Stimulated activated CD8-positive, alpha-beta memory T cell treated with anti-CD3 and anti-CD28 coated beads, Interleukin-15, amount 100 ng/mL, for 1 hour (primary cell): Measurements from ENCODE around the gene HS3ST1.

Source experiments
- DNase-seq: peaks from one replicate; pipeline ENCODE4 v3.0.0-alpha.2; 2020; ENCODE audit warnings: low read depth

Gene HS3ST1

DNA sequence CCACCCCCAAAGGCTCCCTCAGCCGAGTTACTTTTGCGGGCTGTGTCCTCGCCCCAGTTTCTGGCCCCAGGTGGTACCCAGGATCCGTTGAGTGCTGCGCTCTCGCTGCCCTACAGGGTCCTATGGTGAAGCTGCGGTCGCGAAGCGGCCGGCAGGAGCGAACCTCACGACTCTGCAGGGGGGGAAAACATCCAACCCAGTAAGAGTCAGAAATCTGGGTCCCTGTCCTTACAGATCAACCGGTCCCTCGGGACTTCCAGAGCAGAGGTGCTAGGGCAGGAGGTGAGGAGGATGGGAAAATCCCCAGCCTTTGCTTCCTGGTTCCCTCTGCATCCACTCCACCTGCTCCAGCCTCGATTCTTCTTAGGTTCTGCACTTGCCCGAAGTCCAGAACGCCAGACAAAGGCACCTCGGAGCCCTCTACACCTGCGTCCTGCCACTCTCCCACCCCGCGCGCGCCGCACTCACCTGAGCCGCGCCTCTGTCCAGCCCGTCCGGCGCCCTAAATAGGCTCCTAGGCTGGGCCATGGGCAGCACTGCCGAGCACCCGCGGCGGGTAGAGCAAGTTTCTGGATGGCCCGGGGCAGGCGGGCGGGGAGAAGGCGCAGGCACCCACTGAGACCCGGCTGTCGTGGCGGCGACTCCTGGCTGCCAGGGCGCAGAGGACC lies at the start of gene HS3ST1:
TSS of gene HS3ST1 (minus strand) at position 664 of the 668 bp plus-strand sequence. CDS start 28,889 bp downstream, outside the sequence.
- DNase-seq: no peak

DNA sequence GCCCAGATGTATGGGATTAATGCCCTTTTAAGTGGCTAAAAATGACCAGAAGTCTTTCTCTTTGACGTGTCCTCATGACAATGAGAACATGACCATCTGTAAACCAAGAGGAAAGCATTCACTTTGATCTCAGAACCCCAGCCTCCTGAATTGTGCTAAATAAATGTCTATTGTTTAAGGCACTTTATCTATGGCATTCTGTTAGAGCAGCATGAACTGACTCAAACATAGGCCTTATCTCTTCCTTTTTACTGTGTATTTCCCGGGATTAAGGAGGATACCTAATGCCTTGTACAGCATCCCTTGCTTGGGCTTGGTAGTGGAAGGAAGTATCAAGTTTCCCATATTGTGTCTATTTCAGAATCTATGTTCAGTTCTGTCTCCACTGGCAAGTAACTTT lies 47.2 kb upstream of the HS3ST1 start:
- no peak for DNase-seq

DNA sequence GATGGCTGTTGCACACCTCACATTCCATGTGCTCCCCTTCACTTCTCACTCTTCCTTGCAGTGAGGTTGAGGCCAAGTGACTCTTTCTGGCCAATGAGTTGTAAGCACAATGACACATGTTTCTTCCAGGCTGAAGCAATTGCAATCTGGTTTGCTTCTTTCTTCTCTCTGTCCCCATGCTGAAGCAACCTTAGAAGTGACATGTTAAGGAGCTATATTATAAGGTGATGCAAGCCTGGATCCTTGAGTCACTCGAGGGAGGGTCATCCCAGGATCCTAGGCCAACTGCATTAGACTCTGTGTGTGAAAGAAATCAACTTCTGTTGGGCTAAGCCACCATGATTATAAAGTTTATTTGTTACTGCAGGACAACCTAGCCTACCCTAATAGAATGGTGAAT lies 45.5 kb upstream of the HS3ST1 start:
- no peak for DNase-seq

DNA sequence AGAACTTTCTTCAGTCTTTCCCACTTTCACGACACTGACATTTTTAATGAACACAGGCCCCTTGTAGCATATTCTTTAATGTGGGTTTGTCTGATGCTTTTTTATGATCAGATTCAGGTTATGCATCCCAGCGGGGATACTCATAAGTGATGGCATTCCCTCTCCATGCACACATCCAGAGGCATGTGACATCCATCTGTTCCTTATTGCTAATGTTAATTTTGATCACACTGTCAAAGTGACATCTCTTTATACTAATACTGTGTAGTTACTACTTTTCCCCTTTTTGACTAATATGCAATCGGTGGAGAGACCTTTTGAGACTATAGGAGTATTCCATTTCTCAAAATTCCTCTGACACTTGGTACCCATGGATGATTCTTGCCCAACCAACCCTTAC lies 43.8 kb upstream of the HS3ST1 start:
- no peak for DNase-seq

DNA sequence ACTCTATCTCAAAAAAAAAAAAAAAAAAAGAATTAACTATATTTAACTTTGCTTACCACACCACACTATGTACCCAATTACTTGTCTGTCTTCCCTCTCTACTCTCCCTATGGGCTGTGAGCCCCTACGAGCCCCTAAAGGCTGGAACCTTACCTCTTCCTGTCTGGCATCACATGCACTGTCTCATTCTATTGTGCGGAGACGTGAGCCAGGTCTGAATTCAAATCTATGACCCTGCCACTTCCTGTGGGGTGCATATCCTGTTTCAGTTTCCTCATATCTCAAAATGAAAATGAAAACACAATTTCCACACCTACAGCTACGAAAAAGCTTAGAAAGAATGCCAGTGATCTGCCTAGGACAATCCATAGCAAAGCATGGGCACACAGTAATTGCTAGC lies 42.9 kb upstream of the HS3ST1 start:
- peak; percentile 11 for DNase-seq

DNA sequence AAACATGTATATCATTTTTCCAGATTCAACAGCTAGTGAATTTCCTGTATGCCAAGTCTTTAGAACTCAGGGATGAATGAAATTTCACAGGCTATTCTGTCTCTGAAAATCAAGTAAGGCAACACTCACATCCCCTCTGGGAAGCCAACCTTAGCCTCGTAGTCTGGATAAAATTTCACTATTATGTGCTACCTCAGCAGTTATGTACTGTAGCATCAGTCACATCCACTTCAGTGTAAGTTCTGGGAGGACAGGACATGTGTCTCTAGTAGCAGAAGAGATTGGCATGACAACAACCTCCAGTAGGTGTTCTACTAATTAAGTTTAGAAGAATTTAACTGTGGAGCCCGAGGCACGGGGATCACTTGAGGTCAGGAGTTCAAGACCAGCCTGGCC lies 42.4 kb upstream of the HS3ST1 start:
- no peak for DNase-seq

DNA sequence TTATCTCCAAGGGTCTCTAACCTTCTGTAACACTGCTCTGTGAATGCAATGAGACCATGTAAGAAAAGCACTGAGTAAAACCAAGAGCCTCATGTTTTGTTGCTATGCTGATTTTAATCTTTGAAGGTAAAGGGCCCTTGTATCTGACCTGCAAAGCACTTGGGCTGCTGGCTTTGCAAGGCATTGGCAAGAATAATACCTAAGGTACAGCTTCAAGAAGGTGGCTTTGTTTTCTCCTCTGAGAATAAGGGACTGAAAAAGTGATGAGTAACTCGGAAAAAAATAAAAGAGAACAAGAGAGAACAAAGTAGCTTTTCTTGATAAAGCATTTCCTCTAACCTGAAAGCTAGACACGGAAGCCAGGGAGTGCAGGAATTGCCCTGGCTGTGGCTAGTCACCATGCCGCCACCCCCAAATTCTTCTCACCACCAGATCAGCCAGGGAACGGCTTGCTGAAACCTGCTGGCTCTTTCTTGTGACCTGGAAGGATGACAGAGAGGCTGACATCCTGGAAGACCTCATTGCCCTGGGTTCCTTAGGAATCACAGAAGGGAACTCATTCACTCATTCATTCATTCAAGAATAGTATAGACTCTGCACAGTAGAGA lies 41.8 kb upstream of the HS3ST1 start:
- DNase-seq: no peak

DNA sequence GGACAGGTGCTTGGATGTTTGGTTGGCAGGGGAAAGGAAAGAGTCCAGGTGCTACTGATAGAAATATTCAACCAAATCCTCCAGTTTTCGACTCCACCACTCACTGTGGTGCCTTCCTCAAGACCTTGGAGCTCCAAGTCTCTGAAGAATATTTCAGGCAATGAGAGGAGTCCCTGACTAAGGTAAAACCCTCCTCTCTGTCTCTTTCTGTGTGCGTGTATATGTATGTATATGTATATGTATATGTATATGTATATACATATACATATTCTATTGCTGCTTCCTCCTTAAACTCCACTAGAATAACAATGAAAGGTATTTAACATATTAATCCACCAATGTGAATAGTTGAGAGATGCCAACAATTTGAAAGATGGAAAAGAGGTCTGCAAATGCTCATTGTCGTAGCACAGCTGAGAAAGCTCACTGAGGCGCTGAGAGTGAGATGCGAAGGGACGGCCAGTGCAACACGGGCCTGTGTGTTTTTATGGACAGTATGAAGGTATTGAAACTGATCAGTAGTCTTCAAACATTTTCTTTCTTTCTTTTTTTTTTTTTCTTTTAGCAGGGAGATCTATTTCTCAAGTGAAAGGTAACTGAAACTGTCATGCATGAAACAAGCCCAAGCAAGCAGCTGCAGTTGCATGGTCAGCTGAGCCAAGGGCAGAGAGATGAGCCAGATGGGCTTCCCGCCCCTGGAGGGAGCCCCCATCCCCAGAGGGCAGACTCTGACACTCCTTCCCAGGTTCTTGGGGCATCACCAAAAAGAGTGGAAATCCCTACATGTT lies 41.1 kb upstream of the HS3ST1 start:
- DNase-seq: no peak

DNA sequence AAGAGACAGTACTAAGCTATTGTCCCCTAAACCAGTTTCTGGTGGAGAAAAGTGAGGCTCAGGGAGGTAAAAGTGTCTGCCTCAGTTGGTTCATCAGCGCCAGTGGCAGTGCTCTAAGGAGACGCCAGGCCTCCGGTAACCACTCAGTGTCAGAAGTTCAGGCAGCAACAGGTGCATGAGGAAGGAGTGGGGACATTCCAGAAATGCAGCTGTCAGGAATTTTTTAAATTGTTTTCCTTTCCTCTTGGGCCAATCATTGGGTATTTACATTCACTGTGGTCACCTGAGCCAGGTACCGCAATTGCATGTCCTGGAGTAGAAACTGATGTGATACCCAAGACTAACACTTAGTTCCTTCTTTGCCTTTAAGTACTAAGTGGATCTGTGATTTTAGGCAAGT lies 40.2 kb upstream of the HS3ST1 start:
- no peak for DNase-seq

DNA sequence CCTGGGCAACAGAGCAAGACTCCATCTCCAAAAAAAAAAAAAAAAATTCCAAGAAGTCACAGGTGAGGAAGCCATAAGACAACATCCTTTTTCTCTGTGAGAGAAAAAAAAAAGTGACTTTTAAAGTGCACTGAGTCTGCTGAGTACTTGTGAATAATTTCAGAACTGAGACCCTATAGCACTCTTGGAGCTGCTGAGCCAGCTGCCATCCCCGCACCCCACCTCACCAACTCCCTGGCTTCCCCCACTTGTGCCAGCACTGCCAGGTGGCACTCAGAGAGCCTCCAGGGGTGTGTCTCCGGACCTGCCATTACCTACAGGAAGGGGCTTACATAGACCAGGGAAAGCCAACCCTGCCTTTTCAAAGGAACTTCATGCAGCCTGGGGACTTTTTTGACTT lies 39.2 kb upstream of the HS3ST1 start:
- no peak for DNase-seq

DNA sequence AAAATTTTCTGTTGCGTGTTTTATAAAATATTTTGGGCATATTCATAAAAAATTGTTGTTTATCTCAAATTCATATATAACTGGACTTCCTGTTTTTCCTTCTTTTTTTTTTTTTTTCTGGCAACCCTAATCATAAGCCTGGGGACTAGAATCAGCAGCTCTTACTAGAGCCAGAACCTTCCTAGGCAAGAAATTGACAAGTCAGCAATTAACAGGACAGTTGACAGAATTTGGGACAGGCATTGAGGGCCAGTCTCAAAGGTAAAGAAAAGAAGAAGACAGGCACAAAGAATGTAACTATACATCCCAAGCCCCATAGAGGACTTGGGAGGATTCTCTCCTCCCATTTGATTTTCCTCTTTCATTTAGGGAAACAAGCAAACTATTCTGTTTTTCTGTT lies 35.0 kb upstream of the HS3ST1 start:
- no peak for DNase-seq

DNA sequence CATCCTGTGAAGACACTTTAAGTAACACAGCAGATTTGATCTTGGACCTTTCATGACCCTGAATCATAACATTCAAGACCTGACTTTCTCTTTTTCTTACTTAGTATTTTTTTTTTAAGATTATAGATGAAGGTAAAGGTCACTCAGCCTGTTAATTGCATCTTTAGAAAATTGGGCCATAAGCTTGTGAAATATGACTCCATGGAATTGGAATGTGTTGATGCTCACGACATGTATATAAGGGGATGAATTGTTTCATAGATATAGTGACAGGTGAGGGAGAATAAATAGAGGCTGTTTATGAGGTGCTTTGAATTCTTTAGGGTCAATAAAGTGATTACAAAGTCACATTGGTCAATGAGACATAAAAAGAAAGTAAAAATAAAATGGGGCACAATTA lies 27.7 kb upstream of the HS3ST1 start:
- DNase-seq: no peak

DNA sequence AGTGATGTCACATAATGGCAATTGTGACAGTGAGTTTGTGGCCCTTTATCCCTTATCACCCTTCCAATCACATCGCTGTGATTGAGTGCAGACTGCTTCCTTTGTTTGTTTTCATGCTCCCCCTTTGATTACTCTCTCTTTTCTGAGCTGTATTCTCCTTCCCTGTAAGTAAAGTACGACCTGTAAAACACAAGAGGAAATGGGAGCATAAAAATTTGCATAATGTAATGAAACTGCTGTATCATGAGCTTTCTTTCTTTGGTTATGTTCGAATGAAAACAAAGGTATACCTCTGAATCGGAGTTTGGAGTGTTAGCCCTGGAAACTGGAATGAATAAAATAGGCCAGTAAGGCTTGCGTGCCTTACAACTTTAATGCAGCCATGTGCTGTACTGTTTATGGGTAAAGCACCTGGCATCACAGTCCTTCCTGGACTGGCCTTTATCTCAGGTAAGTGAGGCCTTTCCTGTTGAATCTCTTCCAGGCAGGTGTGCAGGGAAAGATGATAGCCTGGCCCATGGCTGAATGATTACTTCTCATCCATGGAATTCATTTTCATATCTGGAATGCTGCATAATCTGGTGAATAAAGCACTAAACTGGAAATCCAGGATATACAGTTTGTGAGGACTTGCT lies 26.6 kb upstream of the HS3ST1 start:
- DNase-seq: no peak

DNA sequence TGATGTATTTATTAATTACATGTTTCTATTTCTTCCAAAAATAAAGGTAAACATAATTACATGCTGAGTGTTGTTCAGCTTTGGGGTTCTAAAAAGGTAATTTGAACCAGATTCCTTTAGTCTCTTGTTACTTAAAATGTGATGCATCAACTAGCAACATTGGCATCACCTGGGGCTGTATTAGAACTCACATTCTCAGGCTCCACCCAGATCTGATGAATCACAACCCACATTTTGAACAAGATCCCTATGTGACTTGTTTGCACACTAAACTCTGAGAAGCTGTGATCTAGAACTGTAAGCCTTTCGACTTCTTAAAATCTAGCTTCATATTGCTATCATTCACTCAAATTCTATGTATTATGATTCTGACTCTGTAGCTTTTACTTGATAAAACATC lies 23.0 kb upstream of the HS3ST1 start:
- no peak for DNase-seq

DNA sequence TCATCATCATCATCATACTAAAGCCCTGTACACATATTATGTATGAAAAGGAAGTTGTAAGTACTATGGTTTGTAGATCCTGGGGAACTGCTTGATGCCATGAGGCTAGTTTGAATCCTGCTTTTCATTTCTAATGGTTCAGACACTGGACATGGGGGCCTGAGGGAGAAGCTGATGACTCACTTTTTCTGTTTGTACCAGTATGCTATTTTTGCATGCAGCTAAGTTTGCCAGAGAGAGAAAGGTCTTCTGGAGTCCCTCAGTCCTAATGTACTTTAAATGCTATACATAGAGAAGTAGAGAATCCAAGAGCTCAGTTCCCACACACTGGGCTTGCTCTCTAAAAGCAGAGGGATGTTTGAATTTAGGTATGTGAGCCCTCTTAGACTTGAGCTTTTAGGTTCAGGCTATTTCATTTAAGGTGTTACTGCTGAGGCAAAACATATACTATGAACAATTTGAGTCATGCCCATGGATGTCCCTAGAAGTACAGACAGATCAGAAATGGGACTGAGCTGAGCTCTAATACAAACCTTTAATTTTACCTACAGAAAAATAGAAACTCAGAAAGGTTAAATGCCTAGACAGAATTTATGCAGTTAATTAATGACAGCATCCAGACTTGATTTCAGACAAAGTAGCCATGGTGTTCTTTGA lies 17.6 kb upstream of the HS3ST1 start:
- DNase-seq: no peak

DNA sequence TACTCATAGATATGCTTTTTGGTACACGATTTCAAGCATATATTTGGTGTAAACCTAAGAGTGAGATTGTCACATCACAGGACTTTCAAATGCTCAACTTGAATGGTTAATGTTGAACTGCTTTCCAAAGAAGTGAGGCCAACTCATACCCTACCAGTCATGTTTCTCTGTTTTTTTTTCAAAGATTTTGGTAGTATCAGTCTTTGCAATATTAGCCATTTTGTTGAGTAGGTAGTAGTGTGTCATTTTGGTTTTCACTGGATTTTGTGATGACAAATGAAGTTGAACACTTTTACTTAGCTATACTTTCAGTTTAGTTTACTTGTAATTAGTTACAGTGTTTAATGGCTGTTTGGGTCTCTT lies 12.5 kb upstream of the HS3ST1 start:
- no peak for DNase-seq

DNA sequence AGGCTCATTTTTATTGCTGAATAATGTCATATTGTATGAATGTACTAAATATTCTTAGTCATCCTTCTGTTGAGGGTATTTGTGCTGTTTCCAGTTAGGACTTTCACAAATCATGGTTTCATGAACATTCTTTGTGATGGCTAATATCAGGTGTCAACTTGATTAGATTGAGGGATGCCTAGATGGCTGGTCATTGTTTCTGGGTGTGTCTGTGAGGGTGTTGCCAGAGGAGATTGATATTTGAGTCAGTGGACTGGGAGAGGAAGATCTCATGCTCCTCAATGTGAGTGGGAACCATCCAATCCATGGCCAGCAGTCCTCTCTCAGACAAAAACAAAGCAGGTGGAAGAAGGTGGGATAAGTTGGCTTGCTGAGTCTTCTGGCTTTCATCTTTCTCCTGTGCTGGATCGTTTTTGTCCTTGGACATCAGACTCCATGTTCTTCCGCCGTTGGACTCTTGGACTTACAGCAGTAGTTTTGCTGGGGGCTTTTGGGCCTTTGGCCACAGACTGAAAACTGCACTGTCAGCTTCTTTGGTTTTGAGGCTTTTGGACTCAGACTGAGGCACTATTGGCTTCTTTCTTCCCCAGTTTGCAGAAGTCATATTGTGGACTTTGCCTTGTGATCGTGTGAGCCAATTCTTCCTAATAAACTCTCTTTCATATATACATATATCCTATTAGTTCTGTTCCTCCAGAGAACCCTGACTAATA lies 11.9 kb upstream of the HS3ST1 start:
- DNase-seq: no peak

DNA sequence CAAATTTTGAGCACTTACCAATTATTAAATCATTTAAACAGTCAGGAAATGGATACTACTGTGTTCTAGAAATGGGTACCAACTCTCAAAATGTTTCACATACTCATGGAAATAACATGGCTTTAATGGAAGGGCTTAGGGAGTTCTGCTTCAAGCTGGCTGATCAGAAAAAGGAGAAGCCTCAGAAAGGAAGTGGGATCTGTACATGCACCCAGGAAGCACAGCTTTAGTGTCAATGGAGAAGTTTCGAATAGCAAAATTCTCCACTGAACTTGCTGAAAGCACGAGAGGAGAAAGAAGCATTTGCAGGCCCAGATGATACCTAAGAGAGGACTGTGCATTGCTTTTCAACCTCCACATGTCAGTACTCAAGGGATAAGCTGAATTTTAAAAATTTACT lies 11.1 kb upstream of the HS3ST1 start:
- DNase-seq: no peak

DNA sequence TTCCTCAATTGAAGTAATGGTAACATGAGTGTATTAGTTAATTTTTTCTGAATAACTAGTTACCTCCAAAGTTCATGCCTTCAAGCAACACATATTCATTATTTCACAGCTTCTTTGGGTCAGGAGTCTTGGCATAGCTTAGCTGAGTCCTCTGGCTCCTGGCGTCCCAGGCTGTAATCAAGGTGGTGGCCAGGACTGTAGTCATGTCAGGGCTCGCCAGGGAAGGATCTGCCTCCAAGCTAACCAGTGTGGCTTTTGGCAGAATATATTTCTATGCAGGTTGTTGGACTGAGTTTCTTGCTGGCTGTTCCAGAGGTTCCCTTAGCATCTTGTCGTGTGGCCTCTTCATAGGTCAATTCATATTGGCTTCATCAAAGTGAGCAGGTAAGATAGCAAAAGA lies 10.0 kb upstream of the HS3ST1 start:
- no peak for DNase-seq

DNA sequence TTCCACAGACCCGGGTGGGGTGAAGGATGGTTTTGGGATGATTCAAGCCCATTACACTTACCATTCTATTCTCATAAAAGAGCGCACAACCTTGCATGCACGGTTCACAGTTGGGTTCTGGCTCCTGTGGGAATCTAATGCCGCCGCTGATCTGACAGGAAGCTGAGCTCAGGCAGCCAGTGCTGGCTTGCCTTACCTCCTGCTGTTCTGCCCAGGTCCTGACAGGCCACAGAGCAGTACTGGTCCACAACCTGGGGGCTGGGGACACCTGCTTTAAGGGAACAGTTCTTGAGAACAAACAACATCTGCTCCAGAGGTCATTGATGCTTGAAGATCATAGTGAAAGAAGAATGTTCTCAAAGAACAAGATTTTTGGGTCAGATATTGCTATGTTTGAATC lies 8.0 kb upstream of the HS3ST1 start:
- DNase-seq: no peak

DNA sequence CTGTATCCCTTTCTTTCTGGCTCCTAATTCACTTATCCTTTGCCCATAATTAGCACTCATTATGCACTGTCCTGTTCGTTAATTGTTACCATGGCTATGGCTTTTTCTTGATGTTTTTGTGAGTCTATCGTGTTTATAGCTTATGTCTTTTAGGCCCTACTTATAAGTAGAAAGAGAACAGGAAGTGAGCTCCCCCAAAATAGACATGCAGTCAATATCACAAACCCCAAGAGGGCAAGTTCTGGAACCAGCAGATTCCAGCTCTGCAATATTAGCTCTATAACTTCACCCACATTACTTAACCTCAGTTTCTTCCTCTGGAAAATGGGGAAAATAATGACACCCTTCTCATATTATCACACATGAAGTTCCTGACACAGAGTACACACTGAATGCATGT lies 7.4 kb upstream of the HS3ST1 start:
- no peak for DNase-seq

DNA sequence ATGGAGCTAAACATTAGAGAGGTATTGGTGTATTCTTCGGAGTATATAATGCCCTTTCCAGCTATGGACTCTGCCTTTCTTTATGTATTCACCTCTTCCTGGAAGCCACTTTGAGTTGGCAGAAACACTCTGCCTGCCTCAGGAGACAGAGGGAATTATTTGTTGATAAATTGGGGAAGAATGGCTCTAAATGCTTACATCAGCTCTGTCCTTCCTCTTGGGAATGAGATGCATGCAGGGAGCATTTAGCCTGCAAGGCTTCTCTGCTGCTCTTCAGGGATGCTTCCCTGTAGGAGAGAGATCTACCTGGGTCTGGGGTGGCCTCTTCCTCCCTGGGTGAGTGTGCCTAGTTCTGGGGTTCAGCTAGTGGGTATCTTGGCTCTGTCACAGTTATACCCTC lies 6.9 kb upstream of the HS3ST1 start:
- DNase-seq: no peak
